ENCODE results near the gene HEPN1. TPM values are rescaled to one million over a fixed set of nuclear protein-coding genes. Genes with fewer than 3 reads are reported as not detected.
"Not testable (repeated sequence)": the region's sequence is repeated elsewhere in the genome, so short reads cannot be mapped to it uniquely, and the experiment has no call there.

Gene HEPN1
- total RNA-seq, 1 experiment from 2014 or later: 0.05 TPM

GRCh38 chr11:124942466-124943253, 23.6 kb downstream of the HEPN1 start:
- no peak for DNase-seq (ENCODE audit: low read depth)

GRCh38 chr11:124943254-124943616, 24.2 kb downstream of the HEPN1 start:
- DNase-seq (ENCODE audit: low read depth): no peak

GRCh38 chr11:124943741-124944140, 24.7 kb downstream of the HEPN1 start:
- DNase-seq (ENCODE audit: low read depth): no peak

GRCh38 chr11:124944565-124944964, 25.5 kb downstream of the HEPN1 start:
- no peak for DNase-seq (ENCODE audit: low read depth)

- DNase-seq (ENCODE audit: low read depth): no peak
These were observed 26.8 kb downstream of the HEPN1 start for GRCh38 chr11:124945826-124946225.

- DNase-seq (ENCODE audit: low read depth): no peak
These were observed 27.7 kb downstream of the HEPN1 start for GRCh38 chr11:124946735-124947141.

- peak; percentile 47 for DNase-seq (ENCODE audit: low read depth)
These were observed 31.7 kb downstream of the HEPN1 start for GRCh38 chr11:124950601-124951330.

- no peak for DNase-seq (ENCODE audit: low read depth)
These were observed 32.3 kb downstream of the HEPN1 start for GRCh38 chr11:124951341-124951740.

- peak; percentile 99 for DNase-seq (ENCODE audit: low read depth)
These were observed 34.9 kb downstream of the HEPN1 start, which contains the start of gene CCDC15 for GRCh38 chr11:124953753-124954589. TSS of gene CCDC15 (plus strand) at chr11:124954202. CDS start at chr11:124954733, 531 bp downstream.

GRCh38 chr11:124954590-124954955, 35.5 kb downstream of the HEPN1 start:
- no peak for DNase-seq (ENCODE audit: low read depth)

- DNase-seq (ENCODE audit: low read depth): no peak
These were observed 36.0 kb downstream of the HEPN1 start for GRCh38 chr11:124955035-124955434.

- peak; percentile 65 for DNase-seq (ENCODE audit: low read depth)
These were observed 43.0 kb downstream of the HEPN1 start for GRCh38 chr11:124961972-124962609.

- not testable (repeated sequence) for DNase-seq (ENCODE audit: low read depth)
These were observed 49.1 kb downstream of the HEPN1 start for GRCh38 chr11:124968197-124968596.

Other genes with a start within 250 kb of the HEPN1 start
- 4.3 and 5.5 TPM in 2 replicates for gene SIAE, start 245.5 kb upstream of the HEPN1 start, total RNA-seq (2014; rRNA removed; shearing (Covaris generic))
- 17.4 and 17.7 TPM in 2 replicates for gene SPA17, start 245.3 kb upstream of the HEPN1 start, total RNA-seq (2014; rRNA removed; shearing (Covaris generic))
- gene NRGN, start 179.3 kb upstream of the HEPN1 start, total RNA-seq (2014; rRNA removed; shearing (Covaris generic)): 9.1 and 17.5 TPM in 2 replicates
- not detected in 2 replicates for gene VSIG2, start 167.0 kb upstream of the HEPN1 start, total RNA-seq (2014; rRNA removed; shearing (Covaris generic))
- gene ESAM, start 157.0 kb upstream of the HEPN1 start, total RNA-seq (2014; rRNA removed; shearing (Covaris generic)): 0.43 and 0.66 TPM in 2 replicates
- 13.7 and 14.5 TPM in 2 replicates for gene MSANTD2, start 118.8 kb upstream of the HEPN1 start, total RNA-seq (2014; rRNA removed; shearing (Covaris generic))
- gene ROBO3, start 53.8 kb upstream of the HEPN1 start, total RNA-seq (2014; rRNA removed; shearing (Covaris generic)): 20.5 and 24.5 TPM in 2 replicates
- 21.1 and 25.0 TPM in 2 replicates for gene ROBO4, start 21.4 kb upstream of the HEPN1 start, total RNA-seq (2014; rRNA removed; shearing (Covaris generic))
- 0.29 TPM in 1 of 2 replicates, not detected in the other for gene HEPACAM, start 16.8 kb downstream of the HEPN1 start, total RNA-seq (2014; rRNA removed; shearing (Covaris generic))
- 7.4 and 8.1 TPM in 2 replicates for gene CCDC15, start 35.0 kb downstream of the HEPN1 start, total RNA-seq (2014; rRNA removed; shearing (Covaris generic))
- gene SLC37A2, start 144.1 kb downstream of the HEPN1 start, total RNA-seq (2014; rRNA removed; shearing (Covaris generic)): 9.9 and 10.1 TPM in 2 replicates
- 24.9 and 29.8 TPM in 2 replicates for gene TMEM218, start 192.4 kb downstream of the HEPN1 start, total RNA-seq (2014; rRNA removed; shearing (Covaris generic))
- gene PKNOX2, start 245.5 kb downstream of the HEPN1 start, total RNA-seq (2014; rRNA removed; shearing (Covaris generic)): 0.10 TPM in 1 of 2 replicates, not detected in the other